Heart left ventricle (tissue), 13 donors: Measurements from ENCODE around the gene MS4A4A.

ENCODE experiments used
- CTCF ChIP-seq, 12 donors: fragments of 200-600 bp; sonication (generic) in 4 of 12; IDR thresholded peaks; one replicate each; pipeline versions ENCODE4 v1.5.0 to v1.8.0; 2018 to 2022; ENCODE audit warnings: antibody characterized with exemption in 12 of 12, mild to moderate bottlenecking in 5 of 12
- POLR2A ChIP-seq, 2 donors: fragments of 450-650 bp; IDR thresholded peaks; one replicate each; pipeline ENCODE4 v1.6.1; 2017; ENCODE audit warnings: antibody characterized with exemption in 2 of 2, mild to moderate bottlenecking in 2 of 2, moderate library complexity in 2 of 2
- donor health status: ischemic (EF 13 %, LVEDD 7.1; RV severe dilation, severe dysfunction).
- donor health status: DM: no; HTN: yes; CAD: no.
- donor health status: DM: no; HTN: no; CAD: no.
- donor health status: ischemic (EF 25% LVEDD 6.9; RV normal size, moderate dysfunction).
- donor health status: ischemic (EF 25% LVEDD 5.7; RV mildly dilated, moderate dysfunction).
- donor health status: ischemic (EF 35%, LVEDD 5.7; RV mildly dilated, moderate dysfunction).
- donor health status: nonischemic (EF 11% LVEDD 7.7; RV severe dilation, severe dysfunction).
- donor health status: DM: yes; HTN: yes; CAD: no.
- donor health status: PGD.
- donor health status: ischemic (EF 29% LVEDD 5.4; RV normal size, mild dysfunction).
- donor health status: nonischemic (EF 23%, LVEDD 6.1; RV moderate dilation, normal function).

GRCh38 chr11:60344146-60344545, 63.7 kb downstream of the MS4A4A start:
- TF ChIP-seq CTCF (IDR thresholded peaks at IDR 0.05) (no peak), POLR2A (IDR thresholded peaks at IDR 0.05) (no peak)
